BE2C (cell line): ENCODE measurements around the gene COLEC11.

Source experiments
- DNase-seq: peaks from one replicate; pipeline ENCODE4 v3.0.0-alpha.2; 2020
- H3K27me3 ChIP-seq: fragments of 250-450 bp; sonication (Bioruptor Pico); 2 replicates; pipeline ENCODE4 v1.5.1; 2020; ENCODE audit warnings: mild to moderate bottlenecking
- H3K36me3 ChIP-seq: fragments of 250-450 bp; sonication (Bioruptor Pico); 2 replicates; pipeline ENCODE4 v1.5.1; 2020; ENCODE audit warnings: mild to moderate bottlenecking
- H3K4me1 ChIP-seq: fragments of 250-450 bp; sonication (Bioruptor Pico); 2 replicates; pipeline ENCODE4 v1.5.1; 2020
- H3K4me3 ChIP-seq: 2 replicates; pipeline ENCODE4 v1.5.1; 2011; ENCODE audit warnings: low read depth, low read length
- H3K9me3 ChIP-seq: fragments of 250-450 bp; sonication (Bioruptor Pico); 2 replicates; pipeline ENCODE4 v1.5.1; 2020
- TF ChIP-seq, protein P1 (sequence below): IDR thresholded peaks from 2 replicates; pipeline ENCODE4 v1.5.1; 2012; ENCODE audit warnings: mild to moderate bottlenecking, low read depth, low read length

Gene COLEC11

GRCh38 chr2:3651691-3652648 is 57.1 kb downstream of the COLEC11 start:
- TF ChIP-seq, protein P1, sequence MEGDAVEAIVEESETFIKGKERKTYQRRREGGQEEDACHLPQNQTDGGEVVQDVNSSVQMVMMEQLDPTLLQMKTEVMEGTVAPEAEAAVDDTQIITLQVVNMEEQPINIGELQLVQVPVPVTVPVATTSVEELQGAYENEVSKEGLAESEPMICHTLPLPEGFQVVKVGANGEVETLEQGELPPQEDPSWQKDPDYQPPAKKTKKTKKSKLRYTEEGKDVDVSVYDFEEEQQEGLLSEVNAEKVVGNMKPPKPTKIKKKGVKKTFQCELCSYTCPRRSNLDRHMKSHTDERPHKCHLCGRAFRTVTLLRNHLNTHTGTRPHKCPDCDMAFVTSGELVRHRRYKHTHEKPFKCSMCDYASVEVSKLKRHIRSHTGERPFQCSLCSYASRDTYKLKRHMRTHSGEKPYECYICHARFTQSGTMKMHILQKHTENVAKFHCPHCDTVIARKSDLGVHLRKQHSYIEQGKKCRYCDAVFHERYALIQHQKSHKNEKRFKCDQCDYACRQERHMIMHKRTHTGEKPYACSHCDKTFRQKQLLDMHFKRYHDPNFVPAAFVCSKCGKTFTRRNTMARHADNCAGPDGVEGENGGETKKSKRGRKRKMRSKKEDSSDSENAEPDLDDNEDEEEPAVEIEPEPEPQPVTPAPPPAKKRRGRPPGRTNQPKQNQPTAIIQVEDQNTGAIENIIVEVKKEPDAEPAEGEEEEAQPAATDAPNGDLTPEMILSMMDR = no peak
- DNase-seq = peak; percentile 94
- Histone ChIP-seq H3K4me1 (peaks cover 16% of the 10 kb centered on the region), H3K9me3 (no peaks in the 10 kb centered on the region), H3K27me3 (no peaks in the 10 kb centered on the region), H3K4me3 (peak overlapping the region; percentile 53), H3K36me3 (peaks cover 7% of the 10 kb centered on the region)

DNA sequence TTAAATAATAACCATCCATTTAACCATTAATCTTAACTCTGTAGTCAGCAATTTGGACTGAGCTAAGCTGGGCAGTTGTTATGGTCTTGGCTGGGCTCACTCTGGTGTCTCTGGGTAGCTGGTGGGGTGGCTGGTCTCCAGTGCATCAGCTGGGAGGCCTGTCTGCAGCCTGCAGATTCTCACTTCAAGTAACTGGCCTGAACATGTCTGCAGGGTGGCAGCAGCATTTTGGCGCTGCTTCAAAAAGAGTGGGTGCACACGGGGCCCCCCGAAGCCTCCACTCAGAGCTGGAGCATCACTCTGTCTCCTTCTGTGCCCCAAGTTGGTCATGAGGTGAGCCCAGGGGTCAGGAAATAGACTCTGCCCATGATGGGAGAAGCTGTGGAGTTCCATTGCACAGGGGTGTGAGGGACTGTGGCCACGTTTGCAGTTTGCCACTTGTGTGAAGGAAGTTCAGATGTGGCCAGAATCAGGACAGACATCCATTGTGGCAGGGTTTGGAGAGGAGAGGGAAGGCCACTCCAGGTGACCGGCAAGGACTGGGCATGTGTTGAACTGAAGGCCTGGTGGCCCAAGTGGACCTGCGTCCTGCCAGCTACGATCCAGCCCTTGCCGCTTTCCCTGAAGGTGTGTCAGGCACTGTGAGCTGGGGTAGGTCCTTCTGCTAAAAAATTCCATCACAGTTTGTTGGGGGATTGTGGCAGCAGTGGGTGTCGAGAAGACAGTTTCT is 58.1 kb downstream of the COLEC11 start:
- Histone ChIP-seq H3K27me3 (no peaks in the 10 kb centered on the region), H3K4me1 (peaks cover 16% of the 10 kb centered on the region), H3K36me3 (peaks cover 6% of the 10 kb centered on the region; the same call in 1 of the 2 replicates), H3K9me3 (no peaks in the 10 kb centered on the region), H3K4me3 (no peak overlapping the region)
- TF ChIP-seq, protein P1 = no peak
- no peak for DNase-seq

- Histone ChIP-seq H3K36me3 (no peaks in the 10 kb centered on the region), H3K4me3 (no peak overlapping the region), H3K9me3 (no peaks in the 10 kb centered on the region), H3K27me3 (no peaks in the 10 kb centered on the region), H3K4me1 (peaks cover 16% of the 10 kb centered on the region)
- TF ChIP-seq, protein P1 = no peak
- DNase-seq = no peak
These were observed 59.1 kb downstream of the COLEC11 start for GRCh38 chr2:3654011-3654410.

DNA sequence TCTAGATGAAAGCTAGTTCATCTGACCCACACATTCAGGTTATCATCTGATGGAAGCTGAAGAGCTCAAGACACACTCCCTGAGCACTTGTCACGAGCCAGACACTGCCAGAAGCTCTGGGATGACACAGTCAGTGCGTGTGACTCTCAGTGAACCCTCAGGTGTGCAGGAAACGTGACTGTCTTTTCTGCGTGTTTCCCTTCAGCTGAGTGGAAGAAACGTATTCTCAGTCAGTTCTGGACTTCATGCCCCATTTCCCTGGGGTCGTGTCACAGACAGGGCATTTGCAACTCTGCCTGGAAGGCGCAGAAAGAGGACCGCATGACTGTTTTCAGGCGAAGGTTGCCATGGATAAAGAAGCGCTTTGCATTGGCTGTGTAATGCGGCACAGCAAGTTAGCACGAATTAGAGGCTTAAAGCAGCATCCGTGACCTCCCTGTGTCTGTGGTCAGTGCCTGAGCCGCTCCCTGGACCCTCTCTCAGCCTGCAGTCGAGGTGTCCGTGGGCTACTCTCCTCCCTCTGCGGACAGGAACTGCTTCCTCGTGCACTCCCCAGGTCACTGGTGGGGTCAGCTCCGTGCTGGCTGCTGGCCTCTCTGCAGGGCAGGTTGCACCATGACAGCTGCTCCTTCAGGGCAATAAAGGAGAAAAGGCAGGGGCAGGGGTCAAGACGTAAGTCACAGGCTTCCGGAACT is 59.8 kb downstream of the COLEC11 start:
- Histone ChIP-seq H3K4me3 (no peak overlapping the region), H3K27me3 (no peaks in the 10 kb centered on the region), H3K4me1 (peaks cover 16% of the 10 kb centered on the region), H3K9me3 (no peaks in the 10 kb centered on the region), H3K36me3 (no peaks in the 10 kb centered on the region)
- TF ChIP-seq, protein P1 = no peak
- DNase-seq = no peak

GRCh38 chr2:3655871-3656761 is 61.2 kb downstream of the COLEC11 start:
- Histone ChIP-seq H3K9me3 (no peaks in the 10 kb centered on the region), H3K27me3 (no peaks in the 10 kb centered on the region), H3K4me1 (peaks cover 5% of the 10 kb centered on the region), H3K4me3 (no peak overlapping the region), H3K36me3 (no peaks in the 10 kb centered on the region)
- TF ChIP-seq, protein P1 = no peak
- no peak for DNase-seq
